CD1c-positive myeloid dendritic cell (primary cell): Measurements from ENCODE around the gene HDAC3.

Experiments
- DNase-seq: peaks from one replicate; pipeline ENCODE4 v3.0.0-alpha.2; 2016; ENCODE audit errors: extremely low spot score

Gene HDAC3

GRCh38 chr5:141657937-141658545 lies 21.4 kb upstream of the HDAC3 start:
- DNase-seq = no peak

GRCh38 chr5:141657404-141657803 lies 20.8 kb upstream of the HDAC3 start:
- DNase-seq = no peak

- no peak for DNase-seq
These were observed 19.7 kb upstream of the HDAC3 start for GRCh38 chr5:141656396-141656795.

GRCh38 chr5:141655020-141655419 lies 18.4 kb upstream of the HDAC3 start:
- no peak for DNase-seq

GRCh38 chr5:141654298-141654697 lies 17.6 kb upstream of the HDAC3 start:
- DNase-seq = no peak

GRCh38 chr5:141651728-141652105 lies 15.1 kb upstream of the HDAC3 start:
- DNase-seq = no peak

GRCh38 chr5:141650851-141651727 lies 14.4 kb upstream of the HDAC3 start, which contains the start of gene FCHSD1:
TSS of gene FCHSD1 (minus strand) at chr5:141651418. CDS start at chr5:141651368, 50 bp downstream.
- DNase-seq = peak; percentile 91

- DNase-seq = no peak
These were observed 13.3 kb upstream of the HDAC3 start for GRCh38 chr5:141649972-141650371.

- no peak for DNase-seq
These were observed 12.5 kb upstream of the HDAC3 start for GRCh38 chr5:141649056-141649688.

- no peak for DNase-seq
These were observed 11.2 kb upstream of the HDAC3 start for GRCh38 chr5:141647851-141648250.

GRCh38 chr5:141647242-141647641 lies 10.6 kb upstream of the HDAC3 start:
- DNase-seq = no peak

GRCh38 chr5:141646026-141646425 lies 9.4 kb upstream of the HDAC3 start:
- DNase-seq = no peak

GRCh38 chr5:141641634-141642267 lies 5.1 kb upstream of the HDAC3 start:
- no peak for DNase-seq

GRCh38 chr5:141640698-141641097 lies 4.0 kb upstream of the HDAC3 start:
- DNase-seq = no peak

GRCh38 chr5:141640051-141640415 lies 3.4 kb upstream of the HDAC3 start:
- DNase-seq = no peak

- DNase-seq = no peak
These were observed 2.9 kb upstream of the HDAC3 start for GRCh38 chr5:141639357-141640050.

GRCh38 chr5:141638771-141639170 lies 2.1 kb upstream of the HDAC3 start:
- DNase-seq = no peak

- DNase-seq = peak; percentile 64
These were observed 1.2 kb upstream of the HDAC3 start for GRCh38 chr5:141637767-141638419.

GRCh38 chr5:141637123-141637766 lies 596 bp upstream of the HDAC3 start:
- peak; percentile 27 for DNase-seq

GRCh38 chr5:141636106-141636412 lies 590 bp downstream of the HDAC3 start:
- DNase-seq = no peak

- DNase-seq = no peak
These were observed 1.0 kb downstream of the HDAC3 start for GRCh38 chr5:141635646-141636045.
